ENCODE results near the gene ATG4D. TPM values are rescaled to one million over a fixed set of nuclear protein-coding genes. Genes with fewer than 3 reads are reported as not detected.
A peak's percentile ranks its signal among the peaks of the same experiment; 100 is the strongest.

The ATG4D gene
- total and polyA plus RNA-seq, 2 of the 4 experiments (the other 2 are of a cell fraction) = 8.2 to 21.8 TPM

GRCh38 chr19:10510301-10510802, 33.4 kb upstream of the ATG4D start:
- H3K36me3 ChIP-seq (ENCODE audit: control insufficient read depth, insufficient read depth, low read length) = no peaks in the 10 kb centered on the region
- H3K23ac ChIP-seq (ENCODE audit: low read depth, low read length) = no peak overlapping the region
- H4K20me1 ChIP-seq (ENCODE audit: insufficient read depth, low read length) = no peaks in the 10 kb centered on the region
- no peak overlapping the region for H3K18ac ChIP-seq (ENCODE audit: low read depth, low read length)
- no peak overlapping the region for H3K4ac ChIP-seq (ENCODE audit: low read depth, low read length)
- TF ChIP-seq RAD21 (IDR thresholded peaks at IDR 0.05; ENCODE audit: low read length) (0 out of 2 replicates have a peak, but pooled peaks have one; percentile 10), MXI1 (IDR thresholded peaks at IDR 0.05; ENCODE audit: borderline replicate concordance, low read depth, low read length) (no peak), CEBPB (IDR thresholded peaks at IDR 0.05; ENCODE audit: low read depth, low read length) (no peak), CTCF (conservative IDR thresholded peaks at IDR 0.05; ENCODE audit: low read depth, low read length) (peak; percentile 47), SMC3 (IDR thresholded peaks at IDR 0.05; ENCODE audit: low read depth, low read length) (peak; percentile 37; the same call in 1 of the 2 replicates)
- no peak overlapping the region for H3K56ac ChIP-seq (ENCODE audit: extremely low read depth, insufficient read depth, low read length)
- peaks cover 26% of the 10 kb centered on the region for H3K27me3 ChIP-seq (ENCODE audit: control insufficient read depth, insufficient read depth, low read length)
- H3K9me1 ChIP-seq (ENCODE audit: insufficient read depth, low read length) = 0 out of 2 replicates have a peak, but pooled peaks cover 3% of the 10 kb centered on the region
- WGBS, 2 experiments (ENCODE audit: extremely low coverage in 2 of 2, insufficient read length in 1 of 2) = 6% methylated on average over 7 of the region's 15 CpGs; no CpG with 5 or more reads in 1 of the 2 experiments
- H3K4me3 ChIP-seq (ENCODE audit: insufficient read depth, low read depth, low read length) = no peak overlapping the region
- H3K9ac ChIP-seq (ENCODE audit: low read depth, low read length) = no peak overlapping the region
- no peak for DNase-seq
- H2BK5ac ChIP-seq (ENCODE audit: low read depth, low read length, poor library complexity, severe bottlenecking) = no peak overlapping the region
- no peak overlapping the region for H2BK15ac ChIP-seq (ENCODE audit: low read depth, low read length)
- H2BK120ac ChIP-seq (ENCODE audit: low read depth, low read length) = no peak overlapping the region
- no peak overlapping the region for H3K4me2 ChIP-seq (ENCODE audit: low read depth, low read length)
- H3K4me1 ChIP-seq (ENCODE audit: control insufficient read depth, insufficient read depth, low read length) = no peaks in the 10 kb centered on the region; the same call in 1 of the 2 replicates
- ChIA-PET POLR2A (ENCODE audit: unreplicated experiment) (no interaction called here), CTCF (interaction anchor here (1.0 kb wide), 1 partner anchor 12 kb away, joined by 3 read pairs; no protein-coding TSS in a partner anchor)
- H4K91ac ChIP-seq (ENCODE audit: insufficient read depth, low read depth, low read length) = no peak overlapping the region
- no peak overlapping the region for H3K14ac ChIP-seq (replicated peaks; ENCODE audit: low read depth, low read length)
- no TSS peak for BruUV-seq (replicated peaks)
- dilution Hi-C loops (cut with HindIII; ENCODE audit: low sequenced_read_pairs, unreplicated experiment) (no loop called here), intact Hi-C loops (cut with micrococcal nuclease) (no loop called here), in situ Hi-C loops (cut with MboI; ENCODE audit: low sequenced_read_pairs) (no loop called here)
- no peaks in the 10 kb centered on the region for H3K9me3 ChIP-seq (ENCODE audit: control insufficient read depth, insufficient read depth, low read length)
- H2AK9ac ChIP-seq (replicated peaks; ENCODE audit: low read depth, low read length, poor library complexity) = no peak overlapping the region
- peak; percentile 26 for ATAC-seq (ENCODE audit: low read depth)
- no peak overlapping the region for H4K5ac ChIP-seq (ENCODE audit: low read depth, low read length)
- peak overlapping the region; percentile 6 for H2AFZ ChIP-seq (replicated peaks; ENCODE audit: low read length, poor library complexity)
- no peak overlapping the region for H2BK20ac ChIP-seq (ENCODE audit: low read depth, low read length)
- no peak overlapping the region for H3K27ac ChIP-seq (ENCODE audit: insufficient read depth, low read length)
- no peak overlapping the region for H2AK5ac ChIP-seq (ENCODE audit: low read depth, low read length)
- H4K8ac ChIP-seq (ENCODE audit: low read depth in 2 of 2, low read length in 2 of 2) = no peak overlapping the region
- no peaks in the 10 kb centered on the region; a peak in 1 of 4 replicates for H3K79me1 ChIP-seq (ENCODE audit: low read depth in 1 of 2, low read length in 2 of 2)
